GM10248 (cell line): ENCODE results near the gene RPS6KB2.

Source experiments
- CTCF ChIA-PET: fragments of 300-600 bp; sonication (Branson Sonifier 250); formaldehyde crosslinking; extraction: SDS; loops from one replicate; lab custom pipeline; 2021; ENCODE audit warnings: antibody characterized with exemption; lab: Yijun Ruan, JAX
- POLR2A ChIA-PET: fragments of 350-650 bp; sonication (Branson Sonifier 250); formaldehyde crosslinking; extraction: SDS; loops from one replicate; lab custom pipeline; 2020; ENCODE audit warnings: antibody characterized with exemption; lab: Yijun Ruan, JAX
- DNase-seq: peaks from one replicate; pipeline ENCODE4 v3.0.0; 2012; ENCODE audit errors: extremely low spot score
- TF ChIP-seq, protein P1 (sequence below): IDR thresholded peaks from 2 replicates; pipeline ENCODE4 v1.5.1; 2012; ENCODE audit warnings: mild to moderate bottlenecking, low read depth; ENCODE audit errors: extremely low read depth, missing control alignments, control extremely low read depth

The RPS6KB2 gene

DNA sequence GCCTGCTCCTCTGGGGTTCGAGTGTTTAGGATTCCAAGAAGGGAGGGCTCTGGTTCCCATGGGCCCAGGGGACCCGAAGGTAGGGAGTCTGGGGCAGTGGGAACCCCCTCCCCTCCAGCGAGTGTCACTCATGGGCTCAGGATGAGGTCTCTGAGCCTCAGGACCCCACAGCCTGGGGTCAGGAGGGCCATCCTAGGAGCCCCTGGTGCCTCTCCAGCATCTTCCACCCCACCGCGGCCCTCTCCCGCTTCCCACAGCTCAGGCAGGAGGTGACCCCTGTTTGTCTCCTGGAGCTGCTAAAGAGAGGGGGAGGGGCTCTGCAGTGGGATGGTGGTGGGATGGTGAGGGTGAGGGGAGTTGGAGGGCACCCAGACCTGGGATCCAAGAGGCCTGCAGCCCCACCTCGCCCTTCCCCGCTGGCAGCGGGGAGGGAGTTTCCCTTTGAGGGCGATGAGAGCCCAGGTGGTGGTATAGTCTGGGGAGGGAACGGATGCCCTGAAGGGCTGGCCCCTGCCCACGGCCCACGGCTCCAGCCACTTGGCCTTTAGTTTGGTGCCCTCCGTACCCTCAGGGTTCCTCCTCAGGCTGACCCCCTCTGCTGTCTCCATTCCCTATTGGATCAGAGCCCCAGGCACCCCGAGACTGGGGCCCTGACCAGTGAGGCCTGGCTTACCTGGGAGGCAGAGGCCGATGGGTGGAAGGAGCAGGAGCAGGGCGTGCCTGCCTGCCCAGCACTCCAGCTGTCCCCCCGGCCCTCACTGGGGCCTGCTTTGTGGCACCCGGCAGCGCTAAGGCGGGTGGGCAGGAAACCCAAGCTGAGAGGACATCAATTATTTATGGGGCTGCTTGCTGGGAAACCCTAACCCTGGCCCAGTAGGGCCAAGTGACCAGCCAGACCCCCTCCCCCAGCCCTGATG is 25.8 kb downstream of the RPS6KB2 start:
- no peak for DNase-seq
- POLR2A ChIA-PET: interaction anchor here (0.5 kb wide), 1 partner anchor 23 kb away, joined by 6 read pairs; no protein-coding TSS in a partner anchor
- CTCF ChIA-PET: interaction anchor here (1.1 kb wide), 1 partner anchor 103 kb away, joined by 3 read pairs; no protein-coding TSS in a partner anchor
- TF ChIP-seq, protein P1, sequence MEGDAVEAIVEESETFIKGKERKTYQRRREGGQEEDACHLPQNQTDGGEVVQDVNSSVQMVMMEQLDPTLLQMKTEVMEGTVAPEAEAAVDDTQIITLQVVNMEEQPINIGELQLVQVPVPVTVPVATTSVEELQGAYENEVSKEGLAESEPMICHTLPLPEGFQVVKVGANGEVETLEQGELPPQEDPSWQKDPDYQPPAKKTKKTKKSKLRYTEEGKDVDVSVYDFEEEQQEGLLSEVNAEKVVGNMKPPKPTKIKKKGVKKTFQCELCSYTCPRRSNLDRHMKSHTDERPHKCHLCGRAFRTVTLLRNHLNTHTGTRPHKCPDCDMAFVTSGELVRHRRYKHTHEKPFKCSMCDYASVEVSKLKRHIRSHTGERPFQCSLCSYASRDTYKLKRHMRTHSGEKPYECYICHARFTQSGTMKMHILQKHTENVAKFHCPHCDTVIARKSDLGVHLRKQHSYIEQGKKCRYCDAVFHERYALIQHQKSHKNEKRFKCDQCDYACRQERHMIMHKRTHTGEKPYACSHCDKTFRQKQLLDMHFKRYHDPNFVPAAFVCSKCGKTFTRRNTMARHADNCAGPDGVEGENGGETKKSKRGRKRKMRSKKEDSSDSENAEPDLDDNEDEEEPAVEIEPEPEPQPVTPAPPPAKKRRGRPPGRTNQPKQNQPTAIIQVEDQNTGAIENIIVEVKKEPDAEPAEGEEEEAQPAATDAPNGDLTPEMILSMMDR: no peak

DNA sequence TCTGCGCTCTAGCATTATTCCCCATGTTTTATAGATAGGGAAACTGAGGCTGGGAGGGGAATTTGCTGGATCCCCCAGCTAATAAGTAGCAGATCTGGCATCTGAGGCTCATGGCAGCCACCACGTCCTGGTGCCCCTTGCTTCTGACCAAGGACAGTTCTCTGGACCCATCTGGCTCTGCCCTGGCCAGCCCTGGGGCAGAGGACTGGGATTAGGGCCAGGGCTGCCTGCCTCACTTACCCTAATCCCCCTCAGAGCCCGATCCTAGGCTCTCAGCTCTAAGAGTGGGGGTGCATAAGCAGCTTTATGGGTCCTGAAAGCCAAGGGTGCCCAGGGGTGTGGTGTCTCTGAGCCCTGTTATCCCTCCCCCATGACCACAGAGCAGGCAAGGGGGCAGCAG is 26.8 kb downstream of the RPS6KB2 start, which contains the start of gene CABP4:
Gene CABP4, plus strand, starts transcription at position 301 of the 400 bp plus-strand sequence. Its CDS starts 70 bp downstream, at position 371.
- CTCF ChIA-PET: interaction anchor here (1.0 to 1.1 kb wide), 2 partner anchors 10 to 104 kb away, joined by 3 read pairs; no protein-coding TSS in a partner anchor
- POLR2A ChIA-PET: interaction anchor here (0.5 kb wide), 1 partner anchor 24 kb away, joined by 6 read pairs; no protein-coding TSS in a partner anchor
- DNase-seq: no peak
- TF ChIP-seq, protein P1: no peak

DNA sequence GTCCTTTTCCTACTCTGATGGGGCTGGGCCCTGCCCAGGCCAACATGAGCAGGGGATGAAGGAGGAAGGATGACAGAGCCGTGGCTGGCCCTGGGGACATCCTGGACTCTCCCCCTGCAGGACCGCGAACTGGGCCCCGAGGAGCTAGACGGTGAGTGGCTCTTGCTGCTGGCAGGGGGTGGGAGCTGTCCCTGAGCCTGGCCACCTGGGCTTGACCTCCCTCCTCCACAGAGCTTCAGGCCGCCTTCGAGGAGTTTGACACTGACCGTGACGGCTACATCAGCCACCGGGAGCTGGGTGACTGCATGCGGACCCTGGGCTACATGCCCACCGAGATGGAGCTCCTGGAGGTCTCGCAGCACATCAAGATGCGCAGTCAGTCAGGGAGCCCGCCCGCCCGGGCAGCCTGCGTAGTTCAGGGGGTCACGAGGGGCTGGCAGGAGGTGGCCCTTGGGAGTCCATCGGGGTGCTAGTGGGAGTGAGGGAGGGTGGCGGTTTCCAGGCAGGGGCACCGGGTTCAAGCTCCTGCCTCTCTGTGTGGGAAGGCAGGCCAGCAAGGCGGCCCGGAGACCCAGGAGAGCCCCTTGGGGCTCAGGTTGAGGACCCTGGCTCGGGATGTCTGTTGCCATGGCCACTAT is 27.9 kb downstream of the RPS6KB2 start:
- CTCF ChIA-PET: interaction anchor here (1.0 to 1.7 kb wide), 2 partner anchors 29 to 110 kb away, joined by 3 to 6 read pairs; no protein-coding TSS in a partner anchor
- no peak for DNase-seq
- POLR2A ChIA-PET: interaction anchor here (0.8 kb wide), 1 partner anchor 12 kb away, joined by 3 read pairs; no protein-coding TSS in a partner anchor
- TF ChIP-seq, protein P1: no peak

DNA sequence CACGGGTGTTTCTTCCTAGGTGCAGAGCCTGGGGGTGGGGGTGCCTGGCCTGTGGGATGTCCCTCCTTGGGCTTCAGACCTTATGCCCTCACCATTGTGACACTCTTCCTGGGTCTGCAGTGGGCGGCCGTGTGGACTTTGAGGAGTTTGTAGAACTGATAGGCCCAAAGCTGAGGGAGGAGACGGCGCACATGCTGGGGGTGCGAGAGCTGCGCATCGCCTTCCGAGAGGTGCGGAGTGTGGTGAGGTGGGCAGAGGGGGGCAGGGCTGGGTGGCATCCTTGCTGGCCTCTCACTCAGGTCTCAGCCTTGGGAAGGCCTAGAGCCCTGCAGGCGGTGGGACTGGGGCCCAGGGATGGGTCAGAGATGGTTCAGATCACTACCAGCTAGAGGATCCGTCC is 29.2 kb downstream of the RPS6KB2 start:
- TF ChIP-seq, protein P1: no peak
- ChIA-PET POLR2A (no interaction called here), CTCF (interaction anchor here (1.7 kb wide), 1 partner anchor 112 kb away, joined by 6 read pairs; no protein-coding TSS in a partner anchor)
- no peak for DNase-seq

DNA sequence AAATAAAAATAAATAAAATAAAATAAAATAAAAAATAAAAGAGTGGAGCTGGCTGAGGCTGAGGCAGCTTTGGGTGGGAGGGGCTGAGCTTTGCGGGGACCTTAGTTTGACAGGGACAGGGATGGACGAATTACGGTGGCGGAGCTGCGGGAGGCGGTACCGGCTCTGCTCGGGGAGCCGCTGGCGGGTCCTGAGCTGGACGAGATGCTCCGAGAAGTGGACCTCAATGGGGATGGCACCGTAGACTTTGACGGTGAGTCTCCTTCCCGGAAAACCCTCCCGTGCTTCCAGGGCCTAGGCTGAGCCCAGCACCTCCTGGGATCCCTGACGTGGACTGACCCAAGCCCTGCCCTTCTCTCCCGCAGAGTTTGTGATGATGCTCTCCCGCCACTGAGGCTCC is 30.0 kb downstream of the RPS6KB2 start:
- CTCF ChIA-PET: interaction anchor here (3.7 kb wide), 1 partner anchor 20 kb away, joined by 19 read pairs; the partner anchor contains the start of gene PTPRCAP
- no peak for DNase-seq
- TF ChIP-seq, protein P1: no peak
- POLR2A ChIA-PET: interaction anchor here (0.6 to 1.4 kb wide), 2 partner anchors 8 to 10 kb away, joined by 4 read pairs; no protein-coding TSS in a partner anchor

DNA sequence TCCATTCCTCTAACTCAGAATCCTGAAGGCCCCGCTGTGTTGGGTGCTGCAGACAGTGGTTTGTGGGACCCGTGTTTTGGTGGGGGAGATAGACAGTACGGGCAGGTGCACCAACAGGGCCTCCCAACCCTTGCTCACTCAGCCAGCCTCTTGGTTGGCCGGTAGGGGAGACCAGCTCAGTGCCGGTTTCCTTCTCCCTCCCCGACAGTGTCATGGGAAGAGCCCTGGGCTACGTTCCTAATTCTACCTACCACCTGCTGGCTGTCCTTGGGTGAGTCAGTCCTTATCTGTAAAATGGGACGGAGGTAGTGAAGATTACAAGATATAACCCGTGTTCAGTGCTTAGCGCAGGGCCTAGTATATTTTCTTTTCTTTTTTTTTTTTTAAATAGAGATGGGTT is 34.9 kb downstream of the RPS6KB2 start:
- TF ChIP-seq, protein P1: no peak
- DNase-seq: no peak
- POLR2A ChIA-PET: no interaction called here
- CTCF ChIA-PET: no interaction called here
